ENCODE measurements around the gene VTI1A. TPM values are rescaled to one million over a fixed set of nuclear protein-coding genes. Genes with fewer than 3 reads are reported as not detected.

VTI1A gene
- polyA plus RNA-seq, 1 donor from 2014 or later, result 28.7 TPM

DNA sequence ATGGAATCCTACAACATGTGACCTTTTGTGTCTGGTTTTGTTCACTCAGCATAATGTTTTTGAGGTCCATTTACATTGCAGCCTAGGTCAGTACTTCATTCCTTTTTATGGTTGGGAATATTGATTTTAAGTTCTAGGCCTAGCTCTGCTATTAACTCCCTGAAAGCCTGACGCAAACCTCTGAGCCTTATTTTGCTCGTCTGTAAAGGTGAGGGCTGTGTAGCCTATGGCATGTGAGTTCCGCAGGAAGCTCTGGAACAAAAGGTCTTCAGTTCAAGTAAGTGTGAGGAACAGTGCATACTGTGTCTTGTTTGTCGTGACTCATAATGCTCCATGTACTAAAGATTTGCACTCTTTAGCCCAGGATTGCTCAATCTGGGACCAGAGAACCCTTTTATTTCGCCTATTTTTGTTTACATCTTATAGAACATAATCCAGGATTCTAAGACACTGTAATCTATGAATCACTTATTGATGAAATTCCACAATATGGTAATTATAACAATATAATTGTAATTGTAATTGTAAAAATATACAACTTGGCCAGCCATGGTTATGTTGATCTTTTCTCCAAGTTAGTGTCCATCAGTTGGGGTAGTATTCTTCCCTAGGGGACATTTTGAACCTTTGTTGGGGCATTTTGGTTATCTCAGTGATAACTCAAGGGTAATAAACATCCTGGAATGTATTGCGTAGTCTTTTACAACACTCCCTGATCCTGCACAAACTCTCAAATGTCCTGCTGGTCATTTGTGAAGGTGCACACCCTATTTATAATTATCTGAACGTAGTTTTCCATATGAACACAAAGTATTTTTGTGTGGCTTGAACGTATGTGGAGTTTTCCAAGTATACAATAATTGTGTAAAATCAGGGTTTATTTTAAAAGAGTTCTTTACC, 184.7 kb downstream of the VTI1A start:
- Histone ChIP-seq H3K4me3 (ENCODE audit: low read length) (no peak overlapping the region), H3K9me3 (ENCODE audit: low read length) (no peaks in the 10 kb centered on the region), H4K20me1 (ENCODE audit: insufficient read depth) (no peaks in the 10 kb centered on the region), H2AFZ (ENCODE audit: low read depth, low read length) (no peak overlapping the region), H3K9me2 (ENCODE audit: insufficient read depth, low read length) (no peaks in the 10 kb centered on the region), H3K36me3 (ENCODE audit: insufficient read depth, low read length) (no peaks in the 10 kb centered on the region), H3F3A (ENCODE audit: insufficient read depth, low read length, poor library complexity, severe bottlenecking) (no peaks in the 10 kb centered on the region), H3K79me2 (replicated peaks; ENCODE audit: insufficient read depth, low read length) (no peaks in the 10 kb centered on the region), H3K9ac (ENCODE audit: low read length) (no peak overlapping the region), H3K4me2 (ENCODE audit: low read length) (no peak overlapping the region), H3K27ac (ENCODE audit: low read length) (no peak overlapping the region), H3K27me3 (ENCODE audit: insufficient read depth, low read depth, low read length) (no peaks in the 10 kb centered on the region)
- TF ChIP-seq TAF1 (IDR thresholded peaks at IDR 0.05; ENCODE audit: low read depth) (no peak), SMC3 (conservative IDR thresholded peaks at IDR 0.05; ENCODE audit: poor library complexity) (no peak), CTCF (IDR thresholded peaks at IDR 0.05; ENCODE audit: poor library complexity, severe bottlenecking) (no peak), EP300 (conservative IDR thresholded peaks at IDR 0.05; ENCODE audit: poor library complexity, severe bottlenecking) (no peak), REST (IDR thresholded peaks at IDR 0.05; ENCODE audit: borderline replicate concordance) (no peak), RAD21 (conservative IDR thresholded peaks at IDR 0.05) (no peak), MXI1 (conservative IDR thresholded peaks at IDR 0.05; ENCODE audit: poor library complexity, severe bottlenecking) (no peak), POLR2AphosphoS5 (IDR thresholded peaks at IDR 0.05) (no peak), EZH2 (IDR thresholded peaks at IDR 0.05; ENCODE audit: borderline replicate concordance, insufficient read depth, low read length, poor library complexity, severe bottlenecking) (no peak)

GRCh38 chr10:112634096-112634830, 187.2 kb downstream of the VTI1A start:
- H3K4me3 ChIP-seq (ENCODE audit: low read length), result no peak overlapping the region
- H3K79me2 ChIP-seq (replicated peaks; ENCODE audit: insufficient read depth, low read length), result no peaks in the 10 kb centered on the region
- H3K27ac ChIP-seq (ENCODE audit: low read length), result no peak overlapping the region
- TF ChIP-seq EZH2 (IDR thresholded peaks at IDR 0.05; ENCODE audit: borderline replicate concordance, insufficient read depth, low read length, poor library complexity, severe bottlenecking) (no peak), SMC3 (conservative IDR thresholded peaks at IDR 0.05; ENCODE audit: poor library complexity) (no peak), EP300 (conservative IDR thresholded peaks at IDR 0.05; ENCODE audit: poor library complexity, severe bottlenecking) (no peak), REST (IDR thresholded peaks at IDR 0.05; ENCODE audit: borderline replicate concordance) (no peak), CTCF (IDR thresholded peaks at IDR 0.05; ENCODE audit: poor library complexity, severe bottlenecking) (no peak), RAD21 (conservative IDR thresholded peaks at IDR 0.05) (no peak), POLR2AphosphoS5 (IDR thresholded peaks at IDR 0.05) (no peak), TAF1 (IDR thresholded peaks at IDR 0.05; ENCODE audit: low read depth) (no peak), MXI1 (conservative IDR thresholded peaks at IDR 0.05; ENCODE audit: poor library complexity, severe bottlenecking) (no peak)
- no peaks in the 10 kb centered on the region for H3F3A ChIP-seq (ENCODE audit: insufficient read depth, low read length, poor library complexity, severe bottlenecking)
- H3K9me3 ChIP-seq (ENCODE audit: low read length), result no peaks in the 10 kb centered on the region
- H3K9ac ChIP-seq (ENCODE audit: low read length), result no peak overlapping the region
- no peaks in the 10 kb centered on the region for H3K9me2 ChIP-seq (ENCODE audit: insufficient read depth, low read length)
- no peaks in the 10 kb centered on the region for H3K36me3 ChIP-seq (ENCODE audit: insufficient read depth, low read length)
- H2AFZ ChIP-seq (ENCODE audit: low read depth, low read length), result no peak overlapping the region
- H3K27me3 ChIP-seq (ENCODE audit: insufficient read depth, low read depth, low read length), result no peaks in the 10 kb centered on the region
- no peak overlapping the region for H3K4me2 ChIP-seq (ENCODE audit: low read length)
- no peaks in the 10 kb centered on the region for H4K20me1 ChIP-seq (ENCODE audit: insufficient read depth)
